Left forelimb (tissue), 1 donor: ENCODE data around the gene HSPH1.

Source experiments
- DNase-seq: peaks from one replicate; pipeline ENCODE4 v3.0.0-alpha.2; 2018; ENCODE audit warnings: low spot score

HSPH1 gene

GRCh38 chr13:31161557-31162150, at the start of gene HSPH1:
Gene HSPH1, minus strand, starts transcription at chr13:31161904. Its CDS starts 322 bp downstream, at chr13:31161582.
- peak; percentile 99 for DNase-seq

DNA sequence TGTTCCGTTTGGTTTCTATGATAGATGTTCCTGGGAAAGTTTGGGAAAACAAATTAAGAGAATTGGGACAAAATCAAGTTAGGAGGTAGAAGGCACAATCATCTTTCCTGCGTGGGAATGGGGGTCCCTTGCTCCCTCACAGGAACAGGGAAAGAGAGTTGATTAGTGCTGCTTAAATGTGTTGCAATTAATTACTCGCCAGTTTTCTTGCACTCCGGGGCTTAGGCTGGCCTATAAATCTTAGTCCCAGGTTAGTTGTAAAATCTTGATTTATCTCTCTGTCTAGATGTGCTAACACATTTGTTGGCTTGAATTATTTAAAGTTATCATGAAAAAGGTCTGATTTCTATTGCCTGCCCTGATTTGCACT, 48.1 kb upstream of the HSPH1 start:
- DNase-seq, result no peak

DNA sequence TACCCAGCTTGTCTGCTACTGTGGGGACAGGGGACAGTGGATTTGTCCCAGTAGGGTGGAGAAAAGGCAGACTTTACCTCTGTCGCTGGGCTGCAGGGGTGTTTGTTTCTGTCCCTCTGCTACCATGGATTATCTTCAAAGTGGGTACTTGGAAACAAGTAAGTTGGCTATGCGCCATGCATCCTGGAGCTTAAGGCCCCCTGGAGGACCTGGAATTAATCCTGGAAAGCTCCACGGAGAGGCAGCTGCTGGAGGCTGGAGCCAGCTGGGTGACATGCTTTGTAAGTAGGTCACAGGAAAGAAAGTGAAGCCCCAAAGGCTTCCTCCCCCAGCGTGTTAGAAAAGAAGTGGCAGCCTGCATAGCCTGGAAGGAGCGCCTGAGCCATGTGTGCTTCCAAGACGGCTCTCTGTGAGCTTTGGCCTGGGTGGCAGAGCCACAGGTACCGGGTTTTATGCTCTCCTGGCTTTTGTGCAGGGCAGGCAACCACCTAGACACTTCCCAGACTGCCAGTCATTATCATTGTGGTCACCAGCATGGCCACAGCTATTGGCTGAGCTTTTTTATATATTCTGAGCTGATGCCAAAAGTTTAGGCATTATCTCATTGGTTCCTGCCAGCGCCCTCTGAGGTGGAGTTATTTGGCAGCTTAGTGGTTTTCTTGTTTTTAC, 47.6 kb upstream of the HSPH1 start:
- DNase-seq, result peak; percentile 77

- DNase-seq, result no peak
Measured at GRCh38 chr13:31208559-31209122, 46.9 kb upstream of the HSPH1 start.

- DNase-seq, result no peak
Measured at GRCh38 chr13:31207661-31208552, 46.2 kb upstream of the HSPH1 start.

- no peak for DNase-seq
Measured at GRCh38 chr13:31204592-31204991, 42.9 kb upstream of the HSPH1 start.

DNA sequence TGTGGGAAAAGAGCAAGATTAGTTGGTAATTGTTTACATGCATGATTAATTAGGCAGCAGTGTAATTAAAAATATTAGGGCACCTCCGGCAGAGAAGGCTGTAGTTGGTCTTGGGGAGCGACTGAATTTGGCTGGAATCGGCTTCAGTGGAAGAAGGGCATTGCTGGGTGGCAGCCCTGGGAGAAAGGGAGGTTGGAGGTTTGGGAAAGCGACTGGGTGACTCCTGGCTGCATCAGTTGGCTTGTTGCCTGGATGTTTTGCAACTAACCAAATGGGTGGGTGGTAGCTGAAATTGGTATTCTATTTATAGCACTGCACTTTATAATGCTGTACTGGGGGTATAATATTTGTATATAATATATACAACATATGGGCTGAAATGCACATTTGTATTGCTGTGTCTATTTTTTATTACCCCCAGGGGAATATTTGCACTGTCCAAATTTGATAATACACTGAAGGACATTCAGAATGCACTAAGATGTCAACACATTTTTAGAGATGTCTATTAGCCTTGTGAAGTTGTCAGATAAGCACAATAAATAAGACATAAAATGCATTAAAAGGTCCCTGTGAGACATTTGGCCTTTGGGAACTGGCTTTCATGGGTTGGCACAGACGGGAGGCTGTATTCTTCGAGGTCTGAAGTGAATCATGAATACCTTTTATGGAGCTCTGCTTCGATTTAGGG, 39.8 kb upstream of the HSPH1 start:
- DNase-seq, result no peak

- DNase-seq, result peak; percentile 82
Measured at GRCh38 chr13:31200637-31200971, 38.9 kb upstream of the HSPH1 start.

DNA sequence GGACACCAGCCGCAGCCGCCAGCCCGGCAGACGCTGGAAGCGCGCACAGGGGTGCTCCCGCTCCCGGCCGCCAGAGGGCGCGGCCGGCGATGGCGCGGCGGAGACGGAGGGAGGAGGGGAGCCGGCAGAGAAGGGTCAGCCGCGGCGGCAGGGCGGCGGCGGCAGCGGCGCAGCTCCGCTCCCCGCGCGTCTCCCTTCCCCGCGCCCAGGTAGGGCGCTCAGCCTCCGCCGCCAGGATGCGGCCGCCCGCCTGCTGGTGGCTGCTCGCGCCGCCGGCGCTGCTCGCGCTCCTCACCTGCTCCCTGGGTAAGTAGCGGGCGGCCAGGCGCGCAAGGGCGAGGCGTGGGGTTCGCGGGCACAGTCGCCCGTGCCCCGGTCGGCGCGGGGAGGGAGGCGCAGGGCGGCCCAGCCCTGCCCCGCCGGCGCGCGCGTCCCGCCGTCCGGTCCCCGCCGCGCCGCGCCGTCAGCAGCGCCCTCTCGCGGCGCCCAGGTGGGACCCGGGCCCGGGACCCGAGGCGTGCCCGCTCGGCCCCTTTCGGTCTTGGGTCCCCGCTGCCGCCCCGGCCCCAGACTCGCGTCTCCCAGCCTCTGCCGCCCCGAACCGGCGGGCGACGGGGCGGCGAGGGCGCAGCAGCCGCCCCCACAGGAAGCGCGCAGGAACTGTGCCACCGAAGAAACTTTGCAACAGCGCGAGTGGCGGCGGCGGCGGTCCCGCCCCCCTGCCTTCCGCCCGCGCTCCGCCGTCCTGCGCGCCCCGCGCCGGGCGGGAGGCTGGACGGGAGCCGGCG, 38.3 kb upstream of the HSPH1 start, which contains the start of gene B3GLCT:
Gene B3GLCT, plus strand, starts transcription at position 127 of the 788 bp plus-strand sequence. Its CDS starts 110 bp downstream, at position 237.
- DNase-seq, result peak; percentile 89

DNA sequence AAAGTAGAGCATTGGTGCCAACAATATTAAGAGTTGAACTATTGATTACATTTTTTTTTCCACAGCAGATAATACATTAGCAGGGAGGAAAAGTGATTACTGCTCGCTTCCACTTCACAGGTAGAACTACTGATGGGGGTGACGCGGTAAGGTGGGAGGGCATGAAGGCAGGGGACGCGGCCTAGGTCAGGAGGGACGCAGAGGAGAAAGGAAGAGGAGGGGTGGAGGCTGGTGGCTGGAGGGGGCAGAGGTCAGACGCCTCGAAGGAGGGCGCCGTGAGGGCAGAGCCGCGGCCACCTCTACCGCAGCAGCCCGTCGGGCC, 37.8 kb upstream of the HSPH1 start:
- DNase-seq, result no peak

DNA sequence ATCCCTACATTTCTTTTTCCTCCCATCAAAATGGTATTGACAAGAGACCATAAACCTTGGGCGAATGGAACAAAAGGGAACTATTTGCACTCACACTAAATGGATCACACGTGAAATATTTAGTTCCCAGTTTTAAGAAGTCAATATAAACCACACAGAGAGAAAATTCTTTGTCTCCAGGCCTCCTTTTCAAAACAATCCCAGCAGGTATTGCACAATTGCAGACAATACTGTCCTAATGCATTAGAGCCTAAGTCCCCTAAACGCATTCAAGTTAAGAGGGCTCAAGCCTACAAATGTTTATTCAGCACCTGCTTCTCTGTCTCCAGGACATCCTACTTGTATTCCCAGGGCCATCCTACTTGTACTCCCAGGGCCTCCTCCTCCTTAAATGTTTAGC, 36.8 kb upstream of the HSPH1 start:
- no peak for DNase-seq

DNA sequence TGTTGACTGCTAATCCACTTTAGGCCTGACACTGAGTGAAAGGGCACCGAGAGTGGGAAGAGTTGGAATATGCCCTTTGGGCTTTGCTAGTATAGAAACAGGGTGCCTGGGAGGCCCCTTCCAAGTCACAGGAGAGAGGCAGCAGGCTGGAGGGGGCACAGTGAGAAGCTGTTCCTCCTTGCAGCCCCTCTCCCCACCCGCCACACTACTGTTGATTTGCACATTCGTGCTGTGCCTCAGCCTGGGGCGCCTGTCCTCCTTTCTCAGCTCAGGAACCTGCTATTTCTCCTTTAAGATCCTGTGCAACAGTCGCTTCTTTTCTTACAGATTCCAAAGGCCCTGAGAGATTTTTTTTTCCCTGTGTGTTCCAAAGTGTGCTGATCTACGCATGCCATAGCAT, 35.3 kb upstream of the HSPH1 start:
- DNase-seq, result no peak

- no peak for DNase-seq
Measured at GRCh38 chr13:31195616-31196015, 33.9 kb upstream of the HSPH1 start.

- DNase-seq, result no peak
Measured at GRCh38 chr13:31192306-31192705, 30.6 kb upstream of the HSPH1 start.

- DNase-seq, result no peak
Measured at GRCh38 chr13:31191748-31192147, 30.0 kb upstream of the HSPH1 start.

DNA sequence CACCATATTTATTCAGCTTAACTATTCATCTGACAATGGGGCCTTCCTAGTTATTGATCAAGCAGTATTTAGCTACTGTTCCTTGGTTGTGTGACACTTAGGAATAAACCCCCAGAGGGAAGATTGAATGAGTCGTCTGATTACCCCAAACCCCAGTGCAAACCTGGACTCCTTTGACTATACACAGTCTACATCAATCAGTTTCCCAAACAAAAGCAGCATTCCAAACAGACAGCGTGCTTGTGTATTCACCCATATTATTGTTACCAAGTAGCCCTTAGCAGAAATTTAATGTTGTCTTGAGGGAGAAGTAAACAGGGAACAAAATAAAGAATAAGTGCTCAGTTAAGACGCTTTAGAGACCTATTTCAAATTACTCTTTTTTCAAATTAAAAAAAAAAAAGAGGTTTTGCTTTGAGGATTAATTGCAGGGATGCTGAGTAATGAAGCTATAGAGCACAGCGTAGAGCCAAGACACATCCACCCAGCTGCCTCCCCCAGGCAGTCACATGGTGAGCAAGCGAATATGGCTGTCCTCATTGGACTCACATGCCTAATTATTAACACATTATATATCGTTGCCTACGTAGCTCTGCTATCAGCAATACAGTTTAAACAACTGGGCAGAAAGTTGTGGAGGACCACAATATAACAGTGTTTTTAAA, 23.4 kb upstream of the HSPH1 start:
- no peak for DNase-seq

DNA sequence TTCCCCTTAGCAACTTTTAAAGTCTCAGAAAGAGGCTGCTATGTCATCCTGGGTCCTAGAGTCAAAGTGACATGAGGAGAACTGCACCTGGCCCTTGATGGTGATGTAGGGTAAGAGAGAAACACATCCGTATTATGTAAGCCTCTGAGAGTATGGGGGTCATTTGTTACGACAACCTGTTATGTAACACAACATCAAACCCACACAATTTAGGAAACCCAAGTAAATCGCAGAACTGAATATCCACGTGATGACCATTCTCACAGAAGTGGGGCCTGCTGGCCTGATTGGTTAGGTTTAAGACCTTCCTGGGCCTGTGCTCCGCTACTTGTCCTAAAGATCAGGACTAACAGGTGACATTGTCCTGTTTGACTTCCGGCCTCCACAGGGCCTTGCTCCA, 22.7 kb upstream of the HSPH1 start:
- DNase-seq, result no peak

- no peak for DNase-seq
Measured at GRCh38 chr13:31182987-31183386, 21.3 kb upstream of the HSPH1 start.

GRCh38 chr13:31179754-31180153, 18.1 kb upstream of the HSPH1 start:
- DNase-seq, result no peak

- DNase-seq, result no peak
Measured at GRCh38 chr13:31179241-31179640, 17.5 kb upstream of the HSPH1 start.
